ENCODE results near the gene RANGAP1. TPM values are rescaled to one million over a fixed set of nuclear protein-coding genes. Genes with fewer than 3 reads are reported as not detected.

Gene RANGAP1
- polyA plus RNA-seq, 4 donors = 45.4 to 60.6 (median 56.8) TPM

DNA sequence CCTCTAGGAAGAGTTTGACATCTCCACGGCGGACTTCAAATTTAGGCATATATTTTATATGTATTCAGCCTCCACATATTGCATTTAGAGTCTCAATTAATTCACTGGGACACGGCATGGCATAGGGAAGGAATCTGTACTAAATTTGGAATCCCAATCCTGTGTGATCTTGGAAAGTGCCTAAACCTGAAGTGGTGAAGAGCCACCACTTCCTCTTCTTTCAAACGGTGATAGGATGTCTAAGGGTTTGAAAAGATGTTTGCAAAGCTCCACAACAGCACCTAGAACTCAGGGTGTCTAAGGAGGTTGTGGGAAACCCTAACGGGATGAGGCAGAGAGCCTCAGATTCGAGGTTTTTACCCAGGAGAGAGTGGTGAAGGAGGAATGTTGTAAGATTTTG, 81.9 kb downstream of the RANGAP1 start:
- DNase-seq (ENCODE audit: low read depth in 4 of 4, low spot score in 2 of 4) = no peak

DNA sequence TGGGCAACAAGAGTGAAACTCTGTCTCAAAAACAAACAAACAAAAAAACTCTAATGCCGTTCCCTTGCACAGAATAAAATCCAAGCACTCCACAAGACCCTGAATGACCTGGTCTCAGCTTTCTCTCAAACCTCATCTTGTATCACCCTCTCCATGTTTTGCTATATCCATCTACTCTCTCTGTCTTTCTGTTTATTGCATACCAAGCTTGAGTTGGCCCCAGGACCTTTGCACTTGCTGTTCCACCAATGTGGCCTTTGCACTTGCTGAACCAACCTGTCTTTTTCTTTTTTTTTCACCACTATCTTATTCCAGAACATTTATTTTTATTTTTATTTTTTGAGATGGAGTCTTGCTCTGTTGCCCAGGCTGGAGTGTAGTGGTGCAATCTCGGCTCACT, 82.9 kb downstream of the RANGAP1 start:
- DNase-seq (ENCODE audit: low read depth in 4 of 4, low spot score in 2 of 4) = no peak

DNA sequence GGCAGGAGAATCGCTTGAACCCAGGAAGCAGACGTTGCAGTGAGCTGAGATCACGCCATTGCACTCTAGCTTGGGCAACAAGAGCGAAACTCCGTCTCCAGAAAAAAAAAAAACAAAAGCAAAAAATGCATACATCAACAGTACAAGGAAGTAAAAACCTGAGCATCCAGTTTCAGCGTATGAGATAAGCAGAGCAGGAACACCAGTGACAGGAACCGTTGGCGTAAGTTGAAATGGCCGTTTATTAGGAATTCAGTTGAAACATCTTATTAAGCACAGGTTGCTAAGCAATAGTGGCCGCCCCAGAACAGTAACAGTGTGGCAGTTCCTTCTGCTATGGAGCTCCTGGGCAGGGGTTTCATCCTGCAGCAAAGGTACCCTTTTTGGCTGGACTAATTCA, 84.8 kb downstream of the RANGAP1 start:
- no peak for DNase-seq (ENCODE audit: low read depth in 4 of 4, low spot score in 2 of 4)

DNA sequence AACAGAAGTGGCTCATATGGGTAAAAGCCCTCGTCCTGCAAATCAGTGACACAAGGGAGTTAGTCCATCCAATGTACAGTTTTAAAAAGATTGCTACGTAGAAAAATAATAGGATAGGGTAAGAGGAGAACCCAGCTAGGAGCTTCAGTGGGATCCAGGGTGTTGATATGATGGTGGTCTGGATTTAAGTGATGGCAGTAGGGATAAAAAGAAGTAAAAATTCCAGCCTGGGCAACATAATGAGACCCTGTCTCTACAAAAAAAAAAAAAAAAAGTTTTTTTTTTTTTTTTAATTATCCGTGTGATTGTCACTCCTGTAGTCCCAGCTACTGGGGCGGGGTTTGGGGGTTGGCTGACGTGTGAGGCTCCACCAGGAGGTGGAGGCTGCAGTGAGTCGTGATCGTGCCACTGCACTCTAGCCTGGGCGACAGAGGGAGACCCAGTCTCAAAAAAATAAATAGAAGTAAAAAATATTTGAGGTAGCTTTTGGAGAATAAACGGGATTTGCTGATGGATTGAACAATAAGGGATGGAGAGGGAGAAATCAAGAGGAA, 87.9 kb downstream of the RANGAP1 start:
- DNase-seq (ENCODE audit: low read depth in 4 of 4, low spot score in 2 of 4) = no peak

DNA sequence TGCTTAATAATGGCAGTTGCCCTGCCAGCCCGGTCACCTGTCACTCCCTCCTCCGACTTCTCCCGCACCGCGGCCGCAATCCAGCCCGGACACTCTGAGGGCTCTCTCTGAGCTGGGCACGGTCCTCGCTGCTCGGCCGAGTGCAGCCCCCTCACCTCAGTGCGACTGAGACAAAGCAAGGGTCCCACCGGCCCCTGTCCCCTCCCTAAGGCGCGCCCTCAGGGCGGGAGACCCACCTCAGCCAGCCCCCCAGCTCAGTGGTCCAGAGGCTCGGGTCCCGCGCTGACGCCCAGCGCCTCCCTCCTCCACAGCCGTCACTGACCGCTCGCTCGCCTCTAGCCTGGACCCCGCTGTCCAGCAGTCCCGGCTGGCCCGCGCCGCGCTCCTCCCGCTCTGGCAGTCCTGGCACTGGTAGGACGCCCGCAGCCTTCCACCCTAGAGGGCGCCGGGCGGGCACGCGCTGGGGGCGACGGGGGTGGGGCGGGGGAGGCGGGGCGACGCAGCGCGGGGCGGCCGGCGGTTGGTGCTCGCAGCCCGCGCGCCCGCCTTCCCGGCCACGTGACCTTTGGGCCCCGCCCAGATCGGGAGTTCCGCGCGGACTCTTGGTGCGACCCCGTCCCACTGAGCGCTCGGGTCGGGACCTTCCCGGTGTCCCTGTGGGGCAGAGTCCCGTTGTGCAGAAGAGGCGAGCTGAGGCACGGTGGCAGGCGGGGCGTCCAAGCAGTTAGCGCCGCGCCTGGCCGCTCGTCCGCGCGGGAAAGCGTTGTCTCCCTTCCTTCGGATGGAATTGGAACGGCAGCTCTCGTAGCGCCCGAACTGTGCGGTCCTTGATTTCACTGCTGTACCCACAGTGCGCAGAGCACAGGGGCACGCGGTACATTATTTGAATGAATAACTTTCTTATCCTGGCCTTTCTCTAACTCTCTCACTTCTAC, 88.7 kb downstream of the RANGAP1 start:
- DNase-seq (ENCODE audit: low read depth in 4 of 4, low spot score in 2 of 4) = peak in 1 of 4 donors; percentile 60

Other genes starting within 250 kb of the RANGAP1 start
- gene EP300, start 193.6 kb downstream of the RANGAP1 start, polyA plus RNA-seq (ENCODE audit: insufficient read length in 4 of 4) = 10 to 100 TPM; 41.7 to 73.9 (median 59.4) TPM
- 10 to 100 TPM; 24.5 to 27.7 (median 25.8) TPM for gene L3MBTL2, start 80.9 kb downstream of the RANGAP1 start, polyA plus RNA-seq (ENCODE audit: insufficient read length in 4 of 4)
- gene CHADL, start 45.3 kb downstream of the RANGAP1 start, polyA plus RNA-seq (ENCODE audit: insufficient read length in 4 of 4) = 1 to 10 TPM; 2.4 to 4.9 (median 4.0) TPM
- gene ZC3H7B, start 15.3 kb upstream of the RANGAP1 start, polyA plus RNA-seq (ENCODE audit: insufficient read length in 4 of 4) = 100 to 1,000 TPM in 2 of 4 donors, 10 to 100 TPM in 2; 70.6 to 109 (median 94.8) TPM
- gene TEF, start 95.8 kb upstream of the RANGAP1 start, polyA plus RNA-seq (ENCODE audit: insufficient read length in 4 of 4) = 10 to 100 TPM; 14.9 to 19.4 (median 18.8) TPM
- 10 to 100 TPM; 47.2 to 62.2 (median 53.7) TPM for gene TOB2, start 160.6 kb upstream of the RANGAP1 start, polyA plus RNA-seq (ENCODE audit: insufficient read length in 4 of 4)
- 10 to 100 TPM; 49.1 to 64.4 (median 62.0) TPM for gene PHF5A, start 182.5 kb upstream of the RANGAP1 start, polyA plus RNA-seq (ENCODE audit: insufficient read length in 4 of 4)
- 100 to 1,000 TPM; 127 to 158 (median 136) TPM for gene ACO2, start 182.9 kb upstream of the RANGAP1 start, polyA plus RNA-seq (ENCODE audit: insufficient read length in 4 of 4)

Data from left renal cortex interstitium (tissue), 4 donors.